GM13976 (cell line): ENCODE results near the gene MISP.
"Not testable (repeated sequence)": the region's sequence is repeated elsewhere in the genome, so short reads cannot be mapped to it uniquely, and the experiment has no call there.

Source experiments
- DNase-seq: peaks from one replicate; pipeline ENCODE4 v3.0.0; 2012; ENCODE audit warnings: low spot score
- CTCF ChIP-seq: IDR thresholded peaks from 2 replicates; pipeline ENCODE4 v1.5.1; 2012; ENCODE audit warnings: borderline replicate concordance, mild to moderate bottlenecking; ENCODE audit not compliant: insufficient read depth; ENCODE audit errors: extremely low read depth, missing control alignments, control extremely low read depth
- in situ Hi-C: fragments of 300-500 bp; cut with MboI; formaldehyde crosslinking; loops from one replicate; pipeline ENCODE4 v1.12.0; 2022; ENCODE audit warnings: low sequenced_read_pairs, mixed read lengths, inconsistent platforms; ENCODE audit not compliant: unreplicated experiment

The MISP gene

GRCh38 chr19:725461-726089, 25.3 kb upstream of the MISP start:
- DNase-seq, result no peak
- in situ Hi-C loops, result loop anchor here (25.0 kb wide), 1 partner anchor 138 kb away; the partner anchor contains the start of gene HCN2
- no peak for TF ChIP-seq CTCF

GRCh38 chr19:726993-727956, 23.6 kb upstream of the MISP start:
- DNase-seq, result no peak
- in situ Hi-C loops, result loop anchor here (25.0 kb wide), 1 partner anchor 140 kb away; the partner anchor contains the start of gene HCN2
- no peak for TF ChIP-seq CTCF

GRCh38 chr19:728011-728410, 22.9 kb upstream of the MISP start:
- in situ Hi-C loops, result loop anchor here (25.0 kb wide), 1 partner anchor 141 kb away; the partner anchor contains the start of gene HCN2
- no peak for TF ChIP-seq CTCF
- DNase-seq, result no peak

GRCh38 chr19:729564-729963, 21.3 kb upstream of the MISP start:
- in situ Hi-C loops, result loop anchor here (25.0 kb wide), 1 partner anchor 142 kb away; the partner anchor contains the start of gene HCN2
- DNase-seq, result not testable (repeated sequence)

GRCh38 chr19:729965-730668, 20.8 kb upstream of the MISP start:
- DNase-seq, result no peak
- in situ Hi-C loops, result loop anchor here (5.0 to 25.0 kb wide), 2 partner anchors 63 to 143 kb away; partner anchors contain the start of gene HCN2
- no peak for TF ChIP-seq CTCF

GRCh38 chr19:731000-731399, 19.9 kb upstream of the MISP start:
- no peak for TF ChIP-seq CTCF
- in situ Hi-C loops, result loop anchor here (5.0 to 25.0 kb wide), 2 partner anchors 64 to 144 kb away; partner anchors contain the start of gene HCN2
- no peak for DNase-seq
